NCI-H345 treated with DMSO at 0.1 percent for 48 hours (cell line): ENCODE measurements around the gene MBD5.

Experiments used
- DNase-seq: peaks from one replicate; lab custom pipeline; 2025; ENCODE audit not compliant: unreplicated experiment; lab: John Stamatoyannopoulos, UW

Gene MBD5

DNA sequence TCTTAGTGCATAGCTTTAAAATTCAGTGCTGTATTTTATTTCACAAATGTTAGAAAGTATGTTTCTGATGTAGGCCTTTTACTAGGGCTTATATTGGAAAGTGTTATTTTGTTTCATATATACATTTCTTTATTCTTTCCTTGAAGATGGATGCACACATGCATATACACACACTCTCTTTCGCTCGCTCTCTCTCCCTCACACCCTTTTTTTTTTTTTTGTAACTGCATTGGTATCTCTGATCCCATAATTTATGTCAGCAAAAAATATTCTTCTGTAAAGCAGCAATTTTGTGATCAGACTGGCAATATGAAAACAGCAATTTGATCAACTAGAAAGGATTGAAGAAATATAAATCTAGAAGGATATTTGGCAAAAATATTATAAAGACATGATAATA is 2.0 kb downstream of the MBD5 start:
- DNase-seq, result no peak

DNA sequence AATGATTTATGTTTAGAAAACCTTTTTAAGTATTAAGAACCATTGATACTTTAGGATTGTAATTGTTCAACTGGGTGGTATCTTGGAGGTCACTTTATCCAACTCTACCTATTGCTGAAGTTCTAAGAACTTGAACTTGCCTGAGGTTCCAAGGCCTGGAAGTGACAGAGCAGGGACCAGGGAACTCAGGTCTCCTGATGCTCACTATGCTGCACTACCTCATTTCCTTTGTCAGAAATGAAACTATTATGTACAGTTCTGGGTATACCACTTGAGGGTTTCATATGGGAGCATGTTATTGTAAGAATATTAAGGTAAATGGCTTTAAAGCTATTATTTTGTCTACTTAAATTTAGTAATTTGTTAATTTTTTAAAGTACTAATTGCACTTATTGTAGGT is 3.0 kb downstream of the MBD5 start:
- no peak for DNase-seq

DNA sequence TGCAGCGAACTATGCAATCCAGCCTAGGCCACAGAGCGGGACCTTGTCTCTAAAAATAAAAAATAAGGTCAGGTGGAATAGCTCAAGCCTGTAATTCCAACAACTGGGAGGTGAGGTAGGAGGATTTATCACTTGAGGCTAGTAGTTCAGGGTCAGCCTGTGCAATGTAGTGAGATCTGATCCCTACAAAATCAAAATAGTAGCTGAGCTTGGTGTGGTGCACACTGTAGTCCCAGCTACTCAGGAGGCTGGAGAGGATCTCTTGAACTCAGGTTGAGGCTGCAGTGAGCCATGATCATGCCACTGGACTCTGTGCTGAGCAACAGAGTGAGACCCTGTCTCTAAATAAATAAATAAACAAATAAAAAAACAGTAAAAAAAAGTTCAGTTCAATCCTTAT is 5.7 kb downstream of the MBD5 start:
- DNase-seq, result no peak

DNA sequence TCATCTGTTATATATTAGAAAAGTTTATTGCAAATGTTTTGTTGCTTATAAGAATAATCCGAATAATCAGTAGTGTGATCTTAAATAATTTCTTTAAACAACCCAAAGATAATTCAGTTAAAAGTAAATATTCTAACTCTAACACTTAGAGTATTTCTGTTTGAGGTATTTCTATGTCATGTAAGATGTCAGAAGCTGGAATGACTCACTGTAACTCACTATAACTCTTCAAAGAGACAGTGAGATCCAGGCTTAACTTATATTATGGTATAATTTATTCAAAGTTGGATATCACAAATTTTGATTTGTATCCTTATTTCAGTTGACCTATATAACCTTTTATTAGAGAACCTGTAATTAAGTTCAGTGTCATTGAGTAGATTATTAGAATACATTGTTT is 6.9 kb downstream of the MBD5 start:
- DNase-seq, result no peak

DNA sequence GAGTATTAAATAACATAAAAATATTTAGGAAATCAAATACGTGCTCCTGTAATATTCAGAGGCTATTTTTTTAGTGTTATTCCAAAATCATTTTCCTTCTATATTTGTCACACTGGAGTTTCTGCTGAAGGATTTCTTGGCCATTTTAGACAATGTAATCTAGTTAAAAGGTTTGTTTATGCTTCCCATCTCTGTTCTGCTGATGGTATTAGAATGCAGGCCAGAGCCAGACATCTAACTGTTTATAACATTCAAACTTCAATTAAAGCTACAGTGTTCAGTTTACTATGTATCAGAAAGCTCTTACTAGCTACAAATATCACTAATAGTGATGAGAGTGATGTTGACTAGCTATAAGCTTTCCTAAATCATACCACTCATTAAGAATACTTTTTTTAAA is 7.9 kb downstream of the MBD5 start:
- DNase-seq, result no peak

DNA sequence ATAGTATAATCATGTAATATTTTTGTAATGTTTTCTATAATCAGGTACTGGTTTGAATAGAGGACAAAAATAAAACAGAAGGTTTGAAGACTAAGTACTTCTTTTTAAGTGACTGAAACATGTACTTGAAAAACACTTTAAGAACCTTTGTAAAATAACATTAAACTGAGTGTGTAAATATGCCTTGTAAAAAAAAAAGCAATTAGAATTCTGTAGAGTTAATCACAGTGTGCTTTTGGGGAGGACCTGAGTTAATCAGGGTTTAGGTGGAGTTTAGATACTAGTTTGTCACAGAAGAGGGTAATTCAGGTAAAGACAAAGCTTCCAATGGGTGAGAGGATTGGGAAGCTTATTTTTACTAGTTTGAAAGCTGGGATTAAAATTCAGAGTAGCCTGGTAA is 10.3 kb downstream of the MBD5 start:
- no peak for DNase-seq

DNA sequence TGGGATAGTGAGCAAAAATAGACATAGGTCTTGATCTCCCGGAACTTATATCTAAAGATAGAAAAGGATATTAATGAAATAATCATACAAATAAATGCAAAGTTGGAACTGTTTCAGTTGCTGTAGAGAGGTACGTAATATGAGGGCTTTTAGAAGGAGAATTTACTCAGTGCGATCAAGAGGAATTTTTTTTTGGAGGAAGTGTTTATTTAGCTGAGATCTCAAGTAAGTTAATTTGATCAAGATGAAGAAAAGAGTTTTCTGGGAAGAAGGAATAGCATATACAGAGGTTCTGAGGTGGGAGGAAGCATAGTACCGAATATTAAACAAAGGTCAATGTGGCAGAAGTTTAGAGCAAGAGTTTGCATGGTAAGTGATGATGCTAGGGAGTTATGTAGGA is 11.3 kb downstream of the MBD5 start:
- DNase-seq, result no peak

DNA sequence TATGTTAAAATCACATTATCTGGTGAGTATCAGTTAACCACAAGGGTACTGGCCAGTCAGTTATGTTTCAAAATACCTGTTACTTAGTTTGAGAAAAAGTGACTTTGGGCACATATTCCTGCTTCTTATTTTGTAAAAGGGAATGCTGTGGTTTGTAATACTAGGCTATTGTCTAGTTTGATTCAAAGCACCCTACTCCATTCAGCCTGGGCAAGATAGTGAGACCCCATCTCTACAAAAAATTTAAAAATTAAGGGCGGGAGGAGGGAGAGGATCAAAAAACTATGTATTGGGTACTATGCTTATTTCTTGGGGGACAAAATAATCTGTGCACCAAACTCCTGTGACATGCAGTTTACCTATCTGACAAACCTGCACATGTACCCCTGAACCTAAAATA is 18.9 kb downstream of the MBD5 start:
- no peak for DNase-seq

DNA sequence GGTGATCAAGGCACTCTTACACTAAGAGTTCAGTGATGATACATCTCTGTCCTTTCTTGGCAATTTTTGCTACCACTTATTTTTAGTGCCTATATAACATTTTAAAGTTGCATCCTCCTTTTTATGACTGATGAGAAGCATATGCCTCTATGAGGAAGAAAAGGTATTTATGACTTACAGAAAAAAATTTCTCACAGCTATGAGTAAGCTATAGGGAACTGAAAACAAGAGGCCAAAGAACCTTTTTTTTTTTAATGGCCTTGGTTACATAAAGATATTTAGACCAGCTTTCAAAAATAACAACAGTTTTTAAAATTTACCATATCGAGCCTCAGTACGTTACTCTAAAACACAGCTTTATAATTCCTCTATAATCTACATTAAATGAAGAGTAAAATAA is 21.3 kb downstream of the MBD5 start:
- no peak for DNase-seq

DNA sequence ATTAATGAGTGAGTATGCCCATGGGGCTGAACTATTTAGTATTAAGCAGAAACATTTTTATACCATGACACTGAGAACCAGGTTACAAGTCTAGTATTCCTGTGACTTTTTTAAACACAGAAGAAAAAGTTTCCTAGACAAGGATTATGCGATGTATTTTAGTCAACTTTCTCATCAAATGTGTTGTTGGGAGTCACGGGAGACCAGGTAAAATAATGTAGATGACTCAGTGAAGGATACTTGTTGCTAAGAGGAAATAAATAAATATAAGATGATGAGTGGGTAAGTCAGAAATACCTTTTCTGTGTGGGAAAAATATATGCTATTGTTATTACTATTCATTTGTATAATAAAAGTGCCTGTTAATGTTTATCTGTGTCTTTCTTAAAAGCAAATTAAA is 23.4 kb downstream of the MBD5 start:
- no peak for DNase-seq

DNA sequence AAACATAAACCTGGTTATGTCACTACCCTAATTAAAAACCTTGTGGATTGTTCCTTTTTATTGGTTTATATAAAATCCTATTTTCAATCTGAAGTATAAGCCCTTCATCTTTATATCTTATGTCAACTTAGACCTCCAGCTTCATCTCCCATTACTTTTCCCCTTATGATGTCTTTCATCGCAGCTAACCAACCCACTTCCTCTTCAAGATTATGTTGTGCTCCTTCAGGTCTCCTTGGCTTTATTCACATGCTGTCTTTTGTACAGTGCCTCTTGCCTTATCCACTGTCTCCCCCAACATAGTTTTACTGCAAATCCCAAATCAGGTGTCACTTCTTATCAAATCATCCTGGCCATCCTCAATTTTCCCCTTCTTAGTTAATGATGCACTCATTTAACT is 25.9 kb downstream of the MBD5 start:
- DNase-seq, result no peak

DNA sequence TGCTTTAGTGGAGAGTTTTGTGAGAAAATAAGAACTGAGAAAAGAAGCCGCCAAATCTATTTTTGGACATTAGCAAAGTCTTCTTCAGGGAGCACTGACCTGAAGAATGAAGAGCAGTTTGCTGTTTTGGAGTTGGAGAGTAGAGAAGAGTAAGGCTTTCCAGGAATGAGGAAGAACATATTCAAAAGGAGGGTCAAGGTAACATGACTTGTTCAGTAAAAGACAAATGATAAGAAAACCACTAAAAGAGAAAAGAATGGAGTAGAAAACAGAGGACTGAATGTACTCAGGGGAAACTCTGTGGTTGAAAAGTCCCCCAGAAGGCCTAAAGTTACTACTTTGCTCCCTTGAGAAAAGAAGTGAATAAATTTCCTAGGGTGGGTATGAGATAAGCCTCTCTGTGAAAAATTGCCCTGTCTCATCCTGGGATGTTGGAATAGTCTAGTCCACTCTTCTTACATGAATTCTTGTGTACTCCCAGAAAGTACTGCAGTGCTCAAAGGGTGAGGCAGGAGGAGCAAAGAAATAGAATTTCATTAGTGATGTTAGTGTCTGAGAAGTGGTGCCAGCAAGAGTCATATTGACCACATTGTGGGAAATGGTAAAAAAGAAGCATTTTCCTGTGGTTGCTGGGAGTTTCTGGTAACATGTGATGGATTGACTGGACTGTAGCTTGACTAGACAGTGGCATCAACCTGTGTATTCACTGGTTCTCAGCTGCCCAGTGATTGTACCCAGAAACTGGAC is 27.8 kb downstream of the MBD5 start:
- DNase-seq, result no peak

DNA sequence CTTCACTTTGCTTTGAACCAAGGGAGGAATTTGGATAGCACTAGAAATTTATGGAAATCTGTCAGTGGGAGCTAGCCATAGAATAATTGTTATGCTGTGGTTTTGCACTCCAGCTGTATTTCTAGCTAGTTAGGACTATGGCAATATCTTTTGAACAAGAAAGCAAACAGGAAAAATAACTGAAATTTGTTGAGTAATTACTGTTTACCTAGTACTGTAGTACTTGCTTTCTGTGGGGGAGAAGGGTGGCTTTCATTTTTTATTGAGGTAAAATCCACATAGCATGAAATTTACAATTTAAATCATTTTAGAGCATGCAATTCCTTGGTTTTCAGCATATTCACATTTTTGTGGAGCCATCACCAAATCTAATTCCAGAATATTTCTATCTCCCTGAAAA is 28.4 kb downstream of the MBD5 start:
- DNase-seq, result no peak

DNA sequence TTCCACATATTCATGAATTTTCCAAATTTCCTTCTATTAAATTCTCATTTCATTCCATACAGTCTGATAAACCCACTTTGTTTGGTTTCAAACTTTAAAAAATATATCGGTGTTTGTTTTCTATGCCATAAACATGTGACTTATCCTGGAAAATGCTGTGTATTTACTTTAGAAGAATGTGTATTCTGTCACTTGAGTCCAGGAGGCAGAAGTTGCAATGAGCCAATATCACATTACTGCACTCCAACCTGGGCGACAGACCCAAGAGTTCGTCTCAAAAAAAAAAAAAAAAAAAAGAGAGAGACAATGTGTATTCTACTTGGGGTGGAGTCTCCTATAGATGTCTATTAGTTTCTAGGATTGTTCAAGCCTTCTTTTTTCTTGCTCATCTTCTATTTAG is 31.8 kb downstream of the MBD5 start:
- DNase-seq, result no peak

DNA sequence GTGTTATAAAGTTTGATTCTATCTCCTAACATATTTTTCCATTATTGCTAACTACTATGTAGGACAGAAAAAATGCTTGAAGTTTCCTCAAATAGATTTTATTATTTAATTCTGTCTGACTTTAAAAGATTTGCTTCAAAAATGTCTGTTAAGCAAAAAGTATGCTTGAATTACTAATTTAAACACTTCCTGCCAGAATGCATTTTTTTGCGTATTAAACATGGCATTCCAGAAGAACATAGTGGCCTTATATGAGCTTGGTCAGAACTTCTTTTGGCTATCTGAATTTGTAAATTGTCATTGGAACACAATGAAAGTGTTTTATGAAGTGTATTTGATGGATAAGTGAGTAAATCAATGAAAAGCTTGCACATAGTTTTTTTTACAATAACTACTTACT is 37.8 kb downstream of the MBD5 start:
- no peak for DNase-seq

DNA sequence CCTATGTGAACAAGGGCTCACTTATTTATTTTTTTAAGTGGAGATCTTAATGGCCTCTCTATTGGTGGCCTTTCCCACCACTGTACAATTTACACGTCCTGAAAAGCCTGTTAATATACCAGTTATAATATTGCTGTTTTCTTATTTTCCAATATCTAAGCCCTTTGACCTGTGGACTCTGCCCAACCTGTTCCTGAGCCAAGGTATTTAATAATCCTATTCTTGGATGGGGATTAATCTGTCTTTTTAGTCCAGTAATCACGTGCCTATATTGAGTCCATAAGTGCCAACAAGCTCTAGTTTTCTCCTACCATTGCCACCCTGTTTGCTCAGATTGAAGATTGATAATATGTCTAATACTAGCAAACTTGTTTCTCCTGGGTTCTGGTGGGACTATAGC is 42.7 kb downstream of the MBD5 start:
- DNase-seq, result no peak

DNA sequence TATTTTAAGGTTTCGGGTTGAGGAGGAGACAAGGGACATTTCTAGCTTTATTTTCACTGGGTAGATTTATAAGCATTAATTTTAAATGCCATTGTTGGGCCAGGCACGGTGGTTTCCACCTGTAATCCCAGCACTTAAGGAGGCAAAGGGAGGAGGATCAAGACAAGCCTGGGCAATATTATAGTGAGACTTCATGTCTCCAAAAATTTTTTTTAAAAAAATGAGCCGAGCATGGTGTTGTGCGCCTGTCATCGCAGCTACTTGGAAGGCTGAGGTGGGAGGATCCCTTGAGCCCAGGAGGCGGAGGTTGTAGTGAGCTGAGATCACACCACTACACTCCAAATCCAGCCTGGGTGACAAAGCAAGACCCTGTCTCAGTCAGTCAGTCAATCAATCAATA is 45.0 kb downstream of the MBD5 start:
- no peak for DNase-seq

DNA sequence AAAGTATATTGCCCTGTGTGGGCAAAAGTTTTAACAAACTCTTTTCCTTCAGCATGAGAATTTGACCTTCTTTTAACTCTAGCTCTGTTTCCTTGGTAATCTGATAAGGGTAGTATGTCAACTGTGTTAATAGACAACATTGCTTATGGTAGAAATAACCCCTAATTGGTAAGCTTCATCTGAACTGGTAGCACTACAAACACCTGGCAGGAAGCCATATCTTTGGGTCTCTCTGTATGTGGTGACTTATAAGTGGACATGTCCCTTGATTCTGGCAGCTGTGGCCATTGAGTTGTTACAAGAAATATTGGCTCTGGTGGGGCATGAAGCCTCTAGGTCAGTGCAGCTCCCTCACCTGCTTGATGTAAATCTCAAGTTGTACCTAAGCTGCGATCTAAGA is 46.9 kb downstream of the MBD5 start:
- DNase-seq, result no peak

DNA sequence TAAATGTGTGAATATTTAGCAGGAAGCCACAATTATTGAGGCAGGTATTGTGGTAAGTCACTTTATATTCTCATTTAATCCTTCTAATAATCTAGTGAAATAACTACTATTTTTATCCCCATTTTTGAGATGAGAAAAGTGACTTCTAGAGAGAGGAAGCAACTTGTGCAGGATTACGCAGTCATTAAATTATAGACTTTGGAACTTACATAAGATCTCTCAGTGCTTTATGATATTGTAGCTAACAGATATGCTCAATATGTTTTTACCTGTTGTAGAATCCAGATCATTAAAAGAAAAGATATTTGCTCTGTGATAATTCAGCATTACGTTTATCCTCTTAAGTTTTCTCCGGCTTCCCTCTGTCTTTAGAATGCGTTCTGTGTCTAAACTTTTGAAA is 50.5 kb downstream of the MBD5 start:
- no peak for DNase-seq

DNA sequence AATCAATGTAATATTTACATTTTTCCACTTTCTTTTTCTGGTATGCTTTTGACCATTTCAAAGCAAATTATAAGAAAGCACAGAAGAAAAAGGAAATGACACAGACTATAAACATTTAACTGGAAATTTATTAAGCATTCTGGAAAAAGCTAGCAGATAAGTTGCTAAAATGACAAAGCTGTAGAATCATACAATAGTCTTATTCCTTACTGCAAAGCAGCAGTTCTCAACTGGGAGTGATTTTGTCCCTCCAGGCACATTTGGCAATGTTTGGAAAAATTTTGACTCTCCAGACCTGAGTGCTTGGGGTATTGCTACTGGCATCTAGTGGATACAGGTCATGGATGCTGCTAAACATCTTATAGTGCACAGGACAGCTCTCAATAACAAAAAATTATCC is 75.1 kb downstream of the MBD5 start:
- DNase-seq, result no peak

DNA sequence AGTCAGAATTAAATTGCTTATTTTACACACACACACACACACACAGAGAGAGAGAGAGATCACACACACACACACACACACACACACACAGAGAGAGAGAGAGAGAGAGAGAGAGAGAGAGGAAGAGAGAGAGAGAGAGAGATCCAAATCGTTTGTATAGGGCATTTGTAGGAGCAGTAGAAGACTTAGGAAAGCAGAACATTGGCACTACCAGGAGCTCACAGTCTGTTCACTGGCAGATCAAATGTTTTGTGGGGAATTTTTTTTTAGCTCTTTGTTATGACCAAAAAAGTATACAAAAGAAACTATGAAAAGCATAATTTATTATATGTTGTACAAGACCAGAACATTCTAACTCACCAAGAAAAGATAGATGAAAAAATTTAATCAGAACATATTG is 81.8 kb downstream of the MBD5 start:
- no peak for DNase-seq

DNA sequence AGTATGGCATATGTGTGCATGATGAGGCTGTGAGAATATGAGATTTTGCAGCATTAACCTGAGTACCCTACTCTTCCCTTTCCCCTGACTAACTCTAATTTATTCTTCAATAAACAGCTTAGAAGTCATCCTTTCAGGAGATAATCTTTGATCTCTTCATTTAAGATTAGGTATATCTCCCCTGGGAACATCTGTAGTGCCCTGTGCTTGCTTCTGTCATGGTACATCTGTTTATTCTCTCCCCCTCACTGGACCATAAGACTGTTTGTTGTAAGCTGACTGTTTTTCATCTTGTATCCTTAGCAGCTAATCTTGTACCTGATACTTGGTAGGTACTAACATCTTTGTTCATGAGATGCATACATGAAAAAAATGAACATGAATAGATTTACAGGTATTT is 83.1 kb downstream of the MBD5 start:
- DNase-seq, result no peak

DNA sequence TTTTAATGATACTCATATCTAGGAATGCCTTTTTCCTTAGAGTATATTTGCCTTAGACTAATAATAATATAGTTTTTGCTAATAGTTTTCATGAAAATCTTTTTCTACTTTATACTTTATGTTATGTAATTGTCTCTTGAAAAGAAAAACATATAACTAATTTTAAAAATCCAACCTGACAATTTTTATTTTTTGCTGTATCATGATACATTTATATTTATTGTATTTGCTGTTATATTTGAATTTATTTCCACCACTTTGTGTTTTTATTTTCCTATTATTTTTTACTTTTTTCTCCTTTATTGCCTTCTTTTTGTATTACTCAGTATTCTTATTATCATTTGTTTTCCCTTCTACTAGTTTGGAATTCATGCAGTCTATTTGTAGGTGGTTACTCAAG is 85.4 kb downstream of the MBD5 start:
- DNase-seq, result no peak

DNA sequence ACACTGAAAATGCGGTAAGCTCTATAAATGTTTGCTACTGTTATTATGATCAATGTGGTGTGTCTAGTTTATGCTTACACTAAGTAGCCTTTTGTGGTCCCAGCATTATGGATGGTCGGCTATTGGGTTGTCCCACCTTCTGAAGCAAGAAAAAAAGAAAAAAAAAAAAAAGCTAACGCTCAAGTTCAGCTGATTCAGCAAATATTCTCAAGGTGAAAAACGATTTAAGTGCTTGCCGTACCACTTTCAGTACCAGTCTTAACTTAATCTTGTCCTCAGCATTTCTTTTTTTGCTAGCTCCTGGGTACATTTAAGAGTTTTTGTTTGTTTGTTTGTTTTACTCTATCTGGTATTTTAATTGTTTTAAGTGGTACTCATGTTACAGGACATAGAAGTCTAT is 87.5 kb downstream of the MBD5 start:
- DNase-seq, result no peak
